Peyer's patch (tissue), 4 donors: ENCODE data around the gene MACROD2.

Experiments used
- POLR2A ChIP-seq, 2 donors: fragments of 450-650 bp; IDR thresholded peaks; one replicate each; pipeline ENCODE4 v1.5.1; 2017; ENCODE audit warnings: antibody characterized with exemption in 2 of 2, mild to moderate bottlenecking in 2 of 2, moderate library complexity in 2 of 2
- TF ChIP-seq, protein P1 (sequence below), 6 experiments: fragments of 450-650 bp in 4 of 6; fragments of 200-600 bp in 2 of 6; sonication (generic) in 1 of 6; IDR thresholded peaks; one replicate each; pipeline ENCODE4 v1.5.1; 2017 to 2019; ENCODE audit warnings: antibody characterized with exemption in 6 of 6, mild to moderate bottlenecking in 3 of 6, moderate library complexity in 1 of 6

GRCh38 chr20:15619341-15619740 is 1624.0 kb downstream of the MACROD2 start:
- no peak for TF ChIP-seq POLR2A (IDR thresholded peaks at IDR 0.05)
- TF ChIP-seq, protein P1, sequence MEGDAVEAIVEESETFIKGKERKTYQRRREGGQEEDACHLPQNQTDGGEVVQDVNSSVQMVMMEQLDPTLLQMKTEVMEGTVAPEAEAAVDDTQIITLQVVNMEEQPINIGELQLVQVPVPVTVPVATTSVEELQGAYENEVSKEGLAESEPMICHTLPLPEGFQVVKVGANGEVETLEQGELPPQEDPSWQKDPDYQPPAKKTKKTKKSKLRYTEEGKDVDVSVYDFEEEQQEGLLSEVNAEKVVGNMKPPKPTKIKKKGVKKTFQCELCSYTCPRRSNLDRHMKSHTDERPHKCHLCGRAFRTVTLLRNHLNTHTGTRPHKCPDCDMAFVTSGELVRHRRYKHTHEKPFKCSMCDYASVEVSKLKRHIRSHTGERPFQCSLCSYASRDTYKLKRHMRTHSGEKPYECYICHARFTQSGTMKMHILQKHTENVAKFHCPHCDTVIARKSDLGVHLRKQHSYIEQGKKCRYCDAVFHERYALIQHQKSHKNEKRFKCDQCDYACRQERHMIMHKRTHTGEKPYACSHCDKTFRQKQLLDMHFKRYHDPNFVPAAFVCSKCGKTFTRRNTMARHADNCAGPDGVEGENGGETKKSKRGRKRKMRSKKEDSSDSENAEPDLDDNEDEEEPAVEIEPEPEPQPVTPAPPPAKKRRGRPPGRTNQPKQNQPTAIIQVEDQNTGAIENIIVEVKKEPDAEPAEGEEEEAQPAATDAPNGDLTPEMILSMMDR (IDR thresholded peaks at IDR 0.05) = no peak
